ENCODE results near the gene SMAD1.

SMAD1 gene

DNA sequence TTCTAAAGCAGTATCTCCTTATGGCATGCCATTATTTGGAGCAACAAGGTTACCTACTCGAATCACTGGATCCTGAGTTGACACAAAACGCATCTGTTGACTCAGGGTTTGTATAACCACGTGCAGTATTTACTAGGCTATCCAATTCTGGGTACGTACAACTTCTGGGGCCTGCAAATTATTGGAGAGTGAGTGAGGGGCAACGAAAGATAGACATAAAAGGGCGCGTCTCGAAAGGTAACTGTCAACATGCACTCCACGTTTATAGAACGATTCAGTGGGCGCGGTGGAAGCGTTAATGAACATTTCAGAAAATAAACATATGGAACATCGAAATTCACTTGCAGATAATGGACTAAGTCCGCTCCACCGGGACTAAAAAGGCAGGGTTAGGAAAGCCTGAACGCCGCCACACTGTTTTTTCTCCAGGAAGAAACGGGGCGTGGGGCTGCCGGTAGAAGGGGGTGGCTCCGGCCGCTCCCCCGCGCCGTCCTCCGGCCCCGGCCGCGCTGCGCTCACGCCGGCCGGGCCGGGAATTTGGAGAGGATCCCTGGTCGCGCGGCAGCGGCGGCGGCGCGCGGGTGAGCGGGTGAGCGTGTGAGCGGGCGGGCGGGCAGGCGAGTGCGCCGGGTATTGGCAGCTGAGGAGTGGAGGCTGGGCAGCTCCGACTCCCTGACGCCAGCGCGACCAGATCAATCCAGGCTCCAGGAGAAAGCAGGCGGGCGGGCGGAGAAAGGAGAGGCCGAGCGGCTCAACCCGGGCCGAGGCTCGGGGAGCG is at the start of gene SMAD1:
Gene SMAD1, plus strand, starts transcription at position 690 of the 778 bp plus-strand sequence. CDS start 32,761 bp downstream, outside the sequence.
- peak; percentile 4 for DNase-seq

DNA sequence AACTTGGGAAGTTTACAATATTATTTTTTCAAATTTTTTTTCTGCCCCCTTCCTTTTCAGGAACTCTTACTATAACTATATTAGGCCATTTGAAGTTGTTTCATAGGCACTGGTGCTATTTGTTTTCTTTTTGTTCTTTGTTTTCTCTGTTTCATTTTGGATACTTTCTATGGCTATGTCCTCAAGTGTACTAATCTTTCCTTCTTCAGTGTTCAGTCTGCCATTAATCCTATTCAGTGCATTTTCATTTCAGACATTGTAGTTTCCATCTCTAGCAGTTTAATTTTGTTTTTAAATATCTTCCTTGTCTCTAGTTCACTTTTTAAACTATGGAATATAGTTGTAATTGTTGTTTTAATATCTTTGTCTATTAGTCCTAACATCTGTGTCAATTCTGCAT is 48.0 kb upstream of the SMAD1 start:
- DNase-seq: no peak

DNA sequence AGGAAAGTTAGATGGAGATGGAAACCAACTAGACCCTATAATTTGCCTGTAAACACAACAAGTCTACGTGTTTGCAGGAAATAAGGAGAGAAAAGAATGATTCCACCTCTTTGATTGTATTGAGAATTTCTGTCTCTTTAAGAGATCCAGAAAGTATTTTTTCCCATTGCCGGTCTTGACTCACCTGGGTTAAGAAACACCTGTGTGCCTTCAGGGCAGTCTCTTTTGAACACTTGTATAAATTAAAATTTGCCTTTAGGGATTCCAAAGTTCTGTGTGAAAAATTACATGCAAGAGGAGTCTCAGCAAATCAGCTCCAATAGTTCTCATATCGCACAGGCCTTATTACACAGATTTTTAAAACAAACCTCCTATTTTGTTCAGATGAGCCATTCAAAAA is 46.0 kb upstream of the SMAD1 start:
- DNase-seq: no peak

DNA sequence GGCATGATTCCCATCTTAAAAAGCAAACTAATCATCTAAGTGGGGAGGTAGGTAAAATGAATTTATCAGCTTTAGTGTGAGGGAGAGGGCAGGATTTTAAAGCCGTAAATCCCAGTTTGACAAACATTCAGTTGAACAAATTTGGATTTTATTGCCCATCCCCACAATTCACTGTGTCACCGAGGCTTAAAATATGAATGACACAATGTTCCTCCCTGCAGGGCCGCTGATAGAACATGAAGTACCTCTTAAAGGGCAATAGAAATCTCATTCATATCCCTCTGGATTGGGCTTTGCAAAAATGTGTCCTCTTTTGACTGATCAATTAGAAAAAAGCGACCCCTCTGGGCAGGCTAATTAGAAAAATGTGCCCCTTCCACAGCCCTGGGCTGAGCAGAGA is 45.5 kb upstream of the SMAD1 start:
- DNase-seq: no peak

DNA sequence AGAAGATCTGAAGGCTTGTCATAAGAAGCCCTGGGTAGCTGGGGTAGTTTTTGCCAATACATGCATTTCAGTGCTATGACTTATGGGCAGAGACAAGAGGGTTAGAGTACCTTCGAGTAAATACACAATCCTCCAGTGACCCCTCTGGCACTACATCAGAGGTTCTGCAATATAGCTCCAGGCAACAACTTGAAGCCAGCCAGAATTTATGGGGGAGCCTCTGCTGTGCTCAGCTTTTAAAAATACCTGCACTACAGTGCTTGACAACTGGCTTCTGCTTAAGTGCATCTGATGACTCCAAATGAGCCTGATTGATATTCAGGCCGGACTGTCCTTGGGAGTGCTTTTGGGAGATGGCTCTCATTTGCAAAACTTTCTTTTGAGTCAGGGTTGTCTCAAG is 44.9 kb upstream of the SMAD1 start:
- no peak for DNase-seq

DNA sequence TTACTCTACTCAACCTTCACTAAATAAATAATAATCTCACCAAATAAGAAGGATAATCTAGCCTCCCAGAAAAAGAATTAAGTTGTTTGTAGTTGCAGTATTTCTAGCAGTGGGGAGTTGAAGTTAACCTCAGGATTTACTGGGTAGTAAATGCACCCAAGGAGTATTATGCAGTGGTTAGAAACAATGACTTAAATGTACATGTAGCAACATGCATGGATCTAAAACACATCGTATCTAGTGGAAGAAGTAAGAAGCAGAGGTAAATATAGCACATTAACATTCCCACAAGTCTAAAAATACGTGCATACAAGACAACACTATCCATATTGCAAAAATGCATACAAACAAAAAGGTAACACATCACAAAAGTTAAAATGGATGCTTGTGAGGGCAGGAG is 44.2 kb upstream of the SMAD1 start:
- DNase-seq: no peak

DNA sequence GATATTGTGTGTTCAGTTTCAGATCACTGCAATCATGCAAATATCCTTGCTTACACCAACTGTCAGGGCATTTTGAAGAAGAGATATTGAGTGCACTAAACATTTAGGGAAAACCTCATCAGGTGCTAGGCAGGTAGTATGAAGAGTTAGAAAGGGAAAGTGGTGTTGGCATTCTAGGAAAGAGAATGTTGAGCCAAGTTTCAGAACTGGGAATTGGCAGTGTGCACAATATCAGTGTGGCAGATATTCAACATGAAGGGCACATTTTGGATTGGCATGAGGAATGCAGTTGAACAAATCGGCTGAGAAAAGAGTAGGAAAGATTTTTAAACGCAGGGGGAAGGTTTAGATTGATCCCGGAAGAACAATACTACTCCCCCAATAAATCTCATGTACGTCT is 43.4 kb upstream of the SMAD1 start:
- no peak for DNase-seq

DNA sequence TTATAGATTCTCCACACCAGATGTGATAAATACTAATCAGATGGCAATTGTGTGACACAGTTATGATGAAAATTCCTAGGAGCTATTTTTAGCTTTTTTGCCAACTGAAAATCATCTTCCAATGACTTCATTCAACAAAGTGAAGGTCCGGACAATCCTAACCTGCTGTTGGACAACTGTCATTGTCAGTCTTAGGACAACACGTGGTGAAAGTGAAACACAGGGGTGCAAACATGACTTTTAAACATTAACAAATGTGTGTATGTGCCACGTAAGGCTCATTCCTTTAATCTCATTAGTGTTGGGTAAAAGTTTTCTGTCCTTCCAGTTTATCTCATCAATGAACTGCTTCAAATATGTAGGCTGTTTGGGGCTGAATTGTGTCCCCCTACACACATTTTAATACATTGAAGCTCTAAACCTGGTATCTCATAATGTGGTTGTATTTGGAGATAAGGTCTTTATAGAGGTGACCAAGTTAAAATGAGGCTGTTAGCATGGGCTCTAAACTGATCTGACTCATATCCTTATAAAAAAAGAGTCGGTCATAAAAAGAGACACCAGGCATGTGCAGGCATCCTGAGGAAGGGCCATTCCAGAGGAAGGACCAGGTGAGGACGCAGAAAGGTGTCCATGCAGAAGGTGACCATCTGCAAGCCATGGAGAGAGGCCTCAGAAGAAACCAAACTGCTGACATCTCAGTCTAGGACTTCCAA is 41.2 kb upstream of the SMAD1 start:
- DNase-seq: no peak

DNA sequence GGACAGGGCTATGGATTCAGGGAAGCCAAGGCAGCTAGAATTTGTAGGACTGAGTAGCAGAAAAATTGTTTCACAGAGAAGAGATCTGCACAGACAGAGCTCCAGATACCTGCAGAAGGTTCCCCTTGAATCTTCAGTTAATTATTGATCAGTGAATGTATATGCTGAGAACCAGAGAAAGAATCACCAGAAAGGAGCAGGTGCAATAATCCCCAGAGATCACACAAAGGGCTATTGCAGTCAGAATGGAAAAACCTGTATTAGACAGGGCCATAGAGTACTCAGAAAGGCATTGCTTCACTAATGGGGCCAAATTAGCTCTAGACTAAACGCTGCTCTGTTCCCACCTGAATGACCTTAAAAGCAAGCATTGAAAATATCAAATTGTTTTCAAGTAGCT is 35.5 kb upstream of the SMAD1 start:
- no peak for DNase-seq

DNA sequence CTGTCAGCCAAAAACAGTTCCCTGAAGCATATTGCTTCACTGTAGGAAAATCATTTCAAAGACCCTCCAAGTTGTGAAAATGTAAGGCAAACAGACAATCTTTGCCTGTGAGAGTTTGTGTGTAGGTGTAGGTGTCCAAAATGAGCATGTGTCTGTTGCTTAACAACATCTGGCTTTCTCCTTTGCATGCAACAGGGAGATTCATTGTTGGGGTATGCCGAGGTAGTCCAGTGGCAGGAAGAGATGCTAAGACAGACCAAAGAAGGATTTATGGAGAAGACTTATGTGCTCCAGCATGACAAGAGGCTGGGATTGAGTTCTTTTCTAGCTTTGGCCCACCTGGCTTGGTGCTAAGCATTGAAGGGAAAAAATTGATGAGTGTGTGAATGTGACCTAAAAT is 29.8 kb upstream of the SMAD1 start:
- no peak for DNase-seq

DNA sequence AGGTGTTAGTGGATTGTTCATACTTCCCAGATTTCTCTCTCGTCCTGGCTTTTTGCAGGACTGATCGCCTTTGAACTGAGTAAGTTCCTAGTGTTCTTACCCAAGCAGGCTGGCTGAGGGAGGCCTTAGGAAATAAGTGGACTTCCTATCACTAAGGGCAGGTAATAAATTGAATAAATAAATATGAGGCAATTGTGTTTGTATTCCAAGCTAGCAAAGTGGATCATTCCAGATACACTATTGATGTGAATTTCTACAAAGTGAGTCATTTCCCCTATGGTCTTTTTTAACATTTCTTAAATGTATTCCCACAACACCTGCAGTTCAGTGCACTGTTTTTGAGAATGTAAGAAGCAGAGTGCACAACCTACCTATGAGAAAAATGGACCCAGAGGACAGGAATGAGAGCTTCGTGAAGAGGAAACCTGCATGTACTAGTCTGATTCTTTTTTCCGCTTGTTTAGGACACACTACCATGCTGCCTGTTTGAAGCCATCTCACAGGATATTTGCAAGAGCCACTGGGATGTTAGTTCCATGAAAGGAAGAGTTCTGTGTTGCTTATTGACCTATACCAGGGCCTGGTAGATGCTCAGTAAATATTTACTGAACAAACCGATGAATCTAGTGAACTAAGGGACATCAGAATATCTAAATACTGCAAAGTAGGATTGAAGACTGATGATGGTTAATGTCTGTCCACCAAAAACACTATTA is 29.0 kb upstream of the SMAD1 start:
- DNase-seq: no peak

DNA sequence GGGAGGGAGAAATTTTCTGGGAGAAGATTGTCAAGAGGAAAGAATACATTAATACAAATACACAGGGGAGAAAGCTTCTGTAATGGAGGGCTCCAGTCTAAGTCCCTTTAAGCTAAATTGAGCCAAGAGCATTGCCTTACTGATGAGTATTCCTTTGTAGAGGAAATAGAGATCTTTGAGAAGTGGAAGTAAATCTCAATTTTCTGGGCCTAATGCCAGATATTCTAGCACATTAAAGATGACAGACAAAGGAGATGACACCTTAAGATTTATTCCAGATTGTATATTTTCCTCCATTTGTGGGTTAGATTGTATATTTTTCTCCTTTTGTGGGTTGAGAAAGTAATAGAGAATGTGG is 28.5 kb upstream of the SMAD1 start:
- no peak for DNase-seq

DNA sequence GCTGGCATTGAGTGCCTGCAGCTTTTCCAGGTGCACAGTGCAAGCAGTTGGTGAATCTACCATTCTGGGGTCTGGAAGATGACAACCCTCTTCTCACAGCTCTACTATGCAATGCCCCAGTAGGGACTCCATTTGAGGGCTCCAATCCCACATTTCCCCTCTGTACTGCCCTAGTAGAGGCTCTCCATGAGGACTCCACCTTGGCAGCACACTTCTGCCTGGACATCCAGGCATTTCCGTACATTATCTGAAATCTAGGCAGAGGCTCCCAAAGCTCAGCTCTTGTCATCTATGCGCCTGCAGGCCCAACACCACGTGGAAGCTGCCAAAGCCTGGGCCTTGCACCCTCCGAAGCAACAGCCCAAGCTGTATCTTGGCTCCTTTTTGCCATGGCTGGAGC is 8.4 kb upstream of the SMAD1 start:
- no peak for DNase-seq

DNA sequence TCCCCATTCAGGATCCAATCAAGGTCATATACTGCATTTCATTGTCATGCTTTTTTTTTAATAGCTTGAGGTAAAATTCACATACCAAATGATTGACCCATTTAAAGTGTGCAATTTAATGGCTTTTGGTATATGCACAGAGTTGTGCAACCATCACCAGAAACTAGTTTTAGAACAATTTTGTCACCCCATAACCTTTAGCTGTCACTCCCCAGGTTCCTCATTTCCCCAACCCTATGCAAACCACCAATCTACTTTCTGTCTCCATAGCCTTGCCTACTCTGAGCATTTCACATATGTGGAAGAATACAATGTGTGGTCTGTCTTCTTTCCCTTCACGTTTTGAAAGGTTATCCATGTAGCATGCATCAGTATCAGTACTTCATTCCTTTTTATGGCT is 1.4 kb upstream of the SMAD1 start:
- no peak for DNase-seq

DNA sequence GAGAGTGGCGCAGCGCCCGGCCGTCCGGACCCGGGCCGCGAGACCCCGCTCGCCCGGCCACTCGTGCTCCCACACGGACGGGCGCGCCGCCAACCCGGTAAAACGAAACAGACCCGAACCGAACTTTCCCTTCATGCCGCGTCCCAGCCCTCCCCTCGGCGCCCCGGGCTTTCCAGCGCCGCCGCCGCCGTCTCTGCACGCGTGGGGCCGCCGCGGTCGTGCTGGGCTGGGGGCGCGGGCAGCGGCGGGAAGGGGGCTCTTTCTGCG is 222 bp downstream of the SMAD1 start:
- no peak for DNase-seq

DNA sequence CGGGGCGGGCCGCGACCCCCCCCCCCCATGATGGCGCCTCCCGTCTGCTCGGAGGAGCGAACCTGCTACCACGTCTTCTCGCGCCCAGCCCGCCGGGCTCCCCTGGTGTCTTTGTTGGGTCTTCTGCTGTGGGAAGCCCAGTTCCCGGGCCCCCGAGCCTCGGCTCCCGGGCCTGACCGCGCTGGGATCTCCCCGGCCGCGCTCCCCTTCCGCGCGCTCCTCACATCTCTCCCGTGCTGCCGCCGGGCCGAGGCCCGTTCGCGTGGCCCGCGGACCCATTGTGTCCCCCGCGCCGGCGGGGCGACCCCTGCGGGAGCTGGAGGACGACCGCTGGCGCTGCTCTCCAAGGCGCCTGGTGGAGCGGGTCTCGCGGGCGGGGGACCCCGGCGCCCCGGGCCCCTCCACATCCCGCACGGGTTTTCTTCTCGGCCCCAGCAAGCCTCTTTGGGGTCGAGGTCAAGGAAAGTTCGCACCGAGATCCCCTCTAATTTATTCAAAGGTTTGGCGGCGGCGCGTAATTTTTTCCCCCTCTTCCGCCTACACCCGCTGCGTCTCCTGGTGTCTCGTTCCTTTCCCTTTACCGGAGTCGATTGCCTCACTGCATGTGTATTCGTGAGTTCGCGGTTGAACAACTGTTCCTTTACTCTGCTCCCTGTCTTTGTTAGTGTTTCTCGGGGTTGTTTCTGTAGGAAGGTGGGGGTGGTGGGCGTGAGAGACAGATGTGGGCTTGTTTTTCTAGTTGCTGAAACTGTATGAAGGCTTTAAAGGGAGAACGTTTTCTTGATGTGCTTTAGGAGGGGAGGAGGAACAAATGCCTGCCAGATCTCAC is 770 bp downstream of the SMAD1 start:
- DNase-seq: peak; percentile 8

DNA sequence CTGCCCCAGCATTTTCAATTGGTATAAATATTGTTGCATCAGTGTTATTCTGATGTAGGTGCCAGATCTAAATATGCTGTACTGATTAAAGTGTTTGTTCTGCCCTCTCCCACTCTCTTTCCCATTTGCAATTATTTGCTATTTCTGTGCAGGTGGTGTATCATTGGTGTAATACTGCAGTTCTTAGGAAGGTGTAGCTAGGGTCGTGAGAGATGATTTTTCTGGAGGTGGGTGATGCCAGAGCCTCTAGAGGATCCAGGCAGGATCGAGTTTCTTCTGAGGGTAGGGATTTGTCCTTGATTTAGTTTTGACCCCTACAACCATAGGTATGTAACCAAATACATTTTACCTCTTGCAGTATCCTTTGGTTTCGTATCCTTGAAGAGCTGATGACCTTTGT is 1.9 kb downstream of the SMAD1 start:
- DNase-seq: no peak

DNA sequence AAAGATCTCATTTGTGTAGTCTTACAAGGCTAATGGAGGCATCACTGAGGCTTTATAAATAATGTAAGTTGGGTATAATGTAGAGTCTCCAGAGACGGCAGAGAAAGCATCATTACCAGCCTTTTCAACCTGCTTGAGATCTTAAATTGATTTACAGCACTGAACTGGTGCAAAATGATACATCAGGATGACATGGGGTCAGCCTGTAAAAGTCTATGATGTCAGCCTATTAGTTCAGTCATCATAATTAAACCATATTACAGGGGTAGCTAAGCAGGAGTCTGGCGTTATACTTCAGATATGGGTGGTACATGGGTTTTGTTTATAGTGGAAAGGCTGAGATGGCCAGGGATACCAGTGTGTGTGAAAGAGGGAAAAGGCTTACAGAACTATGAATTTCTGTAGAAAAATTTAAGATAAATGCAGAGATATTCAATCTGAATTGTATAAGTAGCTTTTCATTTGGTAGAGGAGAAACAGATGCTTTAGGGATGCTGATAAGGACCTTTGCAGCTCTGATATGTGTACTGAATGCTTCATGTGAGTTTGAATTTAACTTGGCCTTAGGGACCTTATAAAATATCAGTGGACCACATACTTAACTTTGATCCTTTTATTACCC is 2.7 kb downstream of the SMAD1 start:
- DNase-seq: no peak

DNA sequence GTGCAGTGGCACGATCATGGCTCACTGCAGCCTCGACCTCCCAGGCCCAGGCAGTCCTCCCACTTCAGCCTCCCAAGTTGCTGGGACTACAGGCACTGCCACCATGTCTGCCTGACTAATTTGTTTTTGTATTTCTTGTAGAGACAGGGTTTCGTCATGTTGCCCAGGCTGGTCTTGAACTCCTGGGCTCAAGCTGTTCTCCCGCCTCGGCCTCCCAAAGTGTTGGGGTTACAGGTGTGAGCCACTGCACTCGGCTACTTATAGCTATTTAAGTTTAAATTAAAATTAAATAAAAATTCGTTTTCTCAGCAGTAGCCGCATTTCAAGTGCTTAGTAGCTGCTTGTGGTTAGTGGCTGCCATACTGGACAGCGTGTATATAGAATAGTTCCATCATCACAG is 3.5 kb downstream of the SMAD1 start:
- DNase-seq: no peak

DNA sequence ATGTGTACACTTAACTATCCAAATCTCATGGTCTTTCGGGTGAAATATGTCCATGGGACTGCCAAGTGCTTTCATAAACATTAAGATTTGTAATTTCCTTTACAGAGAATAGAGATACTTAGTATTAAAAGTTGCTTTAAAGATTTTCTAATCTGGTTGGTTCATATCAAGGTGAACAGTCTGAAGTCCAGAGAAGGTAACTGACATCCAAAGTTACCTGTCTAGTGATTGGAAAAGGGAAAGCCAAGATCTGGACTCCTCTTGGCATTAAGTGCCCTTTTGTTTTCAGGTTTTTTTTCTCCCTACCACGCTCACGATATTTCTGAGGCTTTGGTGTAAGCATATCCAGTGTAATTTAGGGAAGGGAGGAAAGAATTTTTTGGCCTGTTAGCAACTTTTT is 5.0 kb downstream of the SMAD1 start:
- DNase-seq: no peak

DNA sequence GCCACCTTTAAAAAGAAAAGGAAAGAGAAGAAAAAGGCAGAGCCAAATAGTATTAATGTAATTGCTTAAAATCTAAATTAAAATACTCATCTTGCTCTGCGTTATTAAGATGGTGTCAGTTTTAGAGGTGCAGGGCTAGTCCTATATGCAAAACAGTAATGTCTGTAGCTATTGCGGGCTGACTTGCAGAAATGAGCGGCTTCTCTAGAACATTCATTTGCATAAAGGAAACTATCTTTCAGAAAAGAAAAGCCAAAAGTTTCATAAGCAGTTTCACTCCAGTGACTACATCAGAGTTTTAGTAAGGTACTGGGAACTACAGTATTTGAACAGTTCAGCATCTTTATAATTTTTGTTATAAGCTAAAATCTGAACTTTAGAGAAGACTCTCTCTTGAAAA is 6.0 kb downstream of the SMAD1 start:
- DNase-seq: no peak

DNA sequence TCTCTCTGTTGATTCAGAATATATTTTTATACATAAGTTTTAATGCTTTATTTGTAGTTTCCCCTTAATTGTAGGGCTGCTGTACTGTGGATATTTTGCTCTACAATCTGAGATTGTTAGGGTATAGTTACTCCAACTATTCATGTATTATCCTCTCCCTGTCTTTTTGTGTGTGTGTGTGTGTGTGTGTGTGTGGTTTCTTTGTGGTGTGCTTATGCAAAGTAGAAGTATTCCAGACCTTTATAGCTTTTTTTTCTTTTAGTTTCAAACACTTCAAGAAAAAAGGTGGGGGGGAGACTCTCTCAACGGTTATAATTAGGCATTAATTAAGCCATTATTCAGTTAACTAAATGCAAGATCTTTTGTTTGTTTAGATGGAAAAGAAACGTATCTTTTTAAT is 6.7 kb downstream of the SMAD1 start:
- no peak for DNase-seq

DNA sequence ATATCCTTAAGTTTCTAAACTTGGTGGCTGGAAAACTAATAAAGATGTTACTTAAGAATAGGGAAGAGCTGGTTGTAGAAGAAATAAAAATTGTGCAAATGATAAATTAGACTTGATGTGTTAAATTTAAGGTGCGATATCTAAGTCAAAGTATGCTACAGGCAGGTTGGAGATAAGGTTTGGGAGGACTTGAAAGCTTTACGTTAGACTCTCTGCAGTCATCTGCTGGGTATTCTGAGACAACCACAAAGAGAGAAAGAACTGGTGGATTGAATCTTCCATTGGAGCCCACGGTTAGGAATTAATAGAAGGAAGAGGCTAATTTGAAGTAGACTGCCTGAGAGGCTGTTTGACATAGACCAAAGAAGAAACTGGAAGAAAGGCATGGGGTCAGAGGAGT is 7.9 kb downstream of the SMAD1 start:
- no peak for DNase-seq

Data from NCI-H2107 (cell line).